Endothelial cell of umbilical vein (primary cell): ENCODE results near the gene ANO7.

ENCODE experiments used
- CTCF ChIP-seq, 2 donors: IDR thresholded peaks; 1 replicate in 1 of 2; 2 replicates in 1 of 2; pipeline ENCODE4 v1.5.1; 2011; ENCODE audit warnings: low read length in 2 of 2, mild to moderate bottlenecking in 2 of 2, moderate library complexity in 2 of 2, control low read depth in 1 of 2, inconsistent platforms in 1 of 2, low read depth in 1 of 2; ENCODE audit not compliant: insufficient read depth in 1 of 2; ENCODE audit errors: extremely low read depth in 1 of 2
- EZH2 ChIP-seq: IDR thresholded peaks from 2 replicates; pipeline ENCODE4 v1.6.1; 2012; ENCODE audit warnings: borderline replicate concordance, low read depth, mild to moderate bottlenecking, moderate library complexity, low read length, inconsistent platforms; ENCODE audit not compliant: severe bottlenecking
- FOS ChIP-seq: IDR thresholded peaks from 2 replicates; pipeline ENCODE4 v1.6.1; 2011; ENCODE audit warnings: mild to moderate bottlenecking, low read length, moderate library complexity, borderline replicate concordance; ENCODE audit not compliant: insufficient read depth
- GATA2 ChIP-seq: IDR thresholded peaks from 2 replicates; pipeline ENCODE4 v1.7.0; 2011; ENCODE audit warnings: low read depth, mild to moderate bottlenecking, moderate library complexity, mixed read lengths, low read length; ENCODE audit not compliant: insufficient read length, insufficient read depth
- JUN ChIP-seq: IDR thresholded peaks from 2 replicates; pipeline ENCODE4 v1.6.1; 2011; ENCODE audit warnings: borderline replicate concordance, low read depth; ENCODE audit not compliant: insufficient read length, insufficient read depth
- MAX ChIP-seq: IDR thresholded peaks from 2 replicates; pipeline ENCODE4 v1.6.1; 2011; ENCODE audit not compliant: insufficient read depth, insufficient read length
- MYC ChIP-seq: IDR thresholded peaks from one replicate; pipeline ENCODE4 v1.6.1; 2011; ENCODE audit warnings: mild to moderate bottlenecking, low read depth, low read length
- POLR2A ChIP-seq: IDR thresholded peaks from 2 replicates; pipeline ENCODE4 v1.6.1; 2012; ENCODE audit warnings: low read depth, mild to moderate bottlenecking, control low read depth, low read length
- POLR2AphosphoS5 ChIP-seq: IDR thresholded peaks from 2 replicates; pipeline ENCODE4 v1.6.1; 2012; ENCODE audit warnings: low read depth, mild to moderate bottlenecking, control low read depth, low read length, moderate library complexity; ENCODE audit not compliant: insufficient read depth

- TF ChIP-seq EZH2 (no peak), CTCF (IDR thresholded peaks at IDR 0.05; ENCODE audit: extremely low read depth in 1 of 2, insufficient read depth in 1 of 2, low read depth in 1 of 2, low read length in 2 of 2) (no peak), POLR2AphosphoS5 (no peak), MAX (no peak), POLR2A (no peak), JUN (no peak), FOS (no peak), GATA2 (no peak), MYC (no peak)
Measured at GRCh38 chr2:241182531-241183133, 5.8 kb upstream of the ANO7 start.
